Hematopoietic multipotent progenitor cell treated with erythropoietin and hydrocortisone succinate and interleukin-3 and kit ligand, for 8 days (in vitro differentiated cells): ENCODE measurements around the gene KLHL14.

Experiments
- DNase-seq: peaks from one replicate; pipeline ENCODE4 v3.0.0-alpha.2; 2015

The KLHL14 gene

GRCh38 chr18:32629981-32630700 is 142.7 kb downstream of the KLHL14 start:
- no peak for DNase-seq

GRCh38 chr18:32629292-32629691 is 143.5 kb downstream of the KLHL14 start:
- no peak for DNase-seq

GRCh38 chr18:32624182-32624723 is 148.6 kb downstream of the KLHL14 start:
- no peak for DNase-seq

GRCh38 chr18:32623563-32623962 is 149.3 kb downstream of the KLHL14 start:
- no peak for DNase-seq
